NCI-H2196 (cell line): ENCODE measurements around the gene RNF213.
"Not testable (repeated sequence)": the region's sequence is repeated elsewhere in the genome, so short reads cannot be mapped to it uniquely, and the experiment has no call there.

ENCODE experiments used
- DNase-seq: peaks from one replicate; lab custom pipeline; 2025; ENCODE audit not compliant: unreplicated experiment; lab: John Stamatoyannopoulos, UW

RNF213 gene

GRCh38 chr17:80386341-80386740 is 125.7 kb downstream of the RNF213 start:
- no peak for DNase-seq

- no peak for DNase-seq
These were observed 126.4 kb downstream of the RNF213 start for GRCh38 chr17:80387071-80387470.

- no peak for DNase-seq
These were observed 127.5 kb downstream of the RNF213 start for GRCh38 chr17:80388175-80388574.

GRCh38 chr17:80388601-80389000 is 127.9 kb downstream of the RNF213 start:
- DNase-seq: no peak

- no peak for DNase-seq
These were observed 128.7 kb downstream of the RNF213 start for GRCh38 chr17:80389011-80389995.

- DNase-seq: no peak
These were observed 132.7 kb downstream of the RNF213 start for GRCh38 chr17:80393241-80393890.

GRCh38 chr17:80393961-80394360 is 133.3 kb downstream of the RNF213 start:
- DNase-seq: no peak

GRCh38 chr17:80394629-80395216 is 134.1 kb downstream of the RNF213 start:
- no peak for DNase-seq

GRCh38 chr17:80395402-80396151 is 134.9 kb downstream of the RNF213 start:
- DNase-seq: no peak

- no peak for DNase-seq
These were observed 135.7 kb downstream of the RNF213 start for GRCh38 chr17:80396157-80397033.

GRCh38 chr17:80397034-80397387 is 136.4 kb downstream of the RNF213 start:
- no peak for DNase-seq

GRCh38 chr17:80397686-80398085 is 137.0 kb downstream of the RNF213 start:
- no peak for DNase-seq

- not testable (repeated sequence) for DNase-seq
These were observed 140.4 kb downstream of the RNF213 start for GRCh38 chr17:80401086-80401485.

- not testable (repeated sequence) for DNase-seq
These were observed 141.4 kb downstream of the RNF213 start for GRCh38 chr17:80402102-80402501.

GRCh38 chr17:80402959-80403358 is 142.3 kb downstream of the RNF213 start:
- no peak for DNase-seq

GRCh38 chr17:80406146-80406545 is 145.5 kb downstream of the RNF213 start:
- DNase-seq: no peak

GRCh38 chr17:80407917-80408316 is 147.3 kb downstream of the RNF213 start:
- DNase-seq: not testable (repeated sequence)

GRCh38 chr17:80408872-80409271 is 148.2 kb downstream of the RNF213 start:
- DNase-seq: no peak

- DNase-seq: no peak
These were observed 149.0 kb downstream of the RNF213 start for GRCh38 chr17:80409626-80410025.

- not testable (repeated sequence) for DNase-seq
These were observed 149.9 kb downstream of the RNF213 start for GRCh38 chr17:80410441-80411087.
